ENCODE measurements around the gene SLC22A4.

GRCh38 chr5:132391870-132392269 lies 97.7 kb downstream of the SLC22A4 start:
- TF ChIP-seq GATA3 (IDR thresholded peaks at IDR 0.05; ENCODE audit: borderline replicate concordance) (no peak), ESRRA (IDR thresholded peaks at IDR 0.05; ENCODE audit: borderline replicate concordance, low read length) (no peak), POLR2A (IDR thresholded peaks at IDR 0.05; ENCODE audit: low read length) (no peak), MAX (IDR thresholded peaks at IDR 0.05) (no peak), POLR2AphosphoS2 (conservative IDR thresholded peaks at IDR 0.05; ENCODE audit: low read length) (no peak), CTCF (IDR thresholded peaks at IDR 0.05) (no peak), CEBPB (IDR thresholded peaks at IDR 0.05) (no peak), NR3C1 (IDR thresholded peaks at IDR 0.05) (no peak), KDM1A (IDR thresholded peaks at IDR 0.05; ENCODE audit: low read depth) (no peak), REST (IDR thresholded peaks at IDR 0.05) (no peak)

Data from A549 (cell line).